Urothelium cell line (cell line): ENCODE measurements around the gene ARHGAP8.
"Not testable (repeated sequence)": the region's sequence is repeated elsewhere in the genome, so short reads cannot be mapped to it uniquely, and the experiment has no call there.

Experiments used
- DNase-seq: peaks from one replicate; pipeline ENCODE4 v3.0.0; 2011; ENCODE audit warnings: low spot score, mixed read lengths
- FAIRE-seq: peaks from 2 replicates; lab custom pipeline; 2011; peaks lifted over from hg19 to GRCh38; lab: Jason Lieb, UNC

ARHGAP8 gene

DNA sequence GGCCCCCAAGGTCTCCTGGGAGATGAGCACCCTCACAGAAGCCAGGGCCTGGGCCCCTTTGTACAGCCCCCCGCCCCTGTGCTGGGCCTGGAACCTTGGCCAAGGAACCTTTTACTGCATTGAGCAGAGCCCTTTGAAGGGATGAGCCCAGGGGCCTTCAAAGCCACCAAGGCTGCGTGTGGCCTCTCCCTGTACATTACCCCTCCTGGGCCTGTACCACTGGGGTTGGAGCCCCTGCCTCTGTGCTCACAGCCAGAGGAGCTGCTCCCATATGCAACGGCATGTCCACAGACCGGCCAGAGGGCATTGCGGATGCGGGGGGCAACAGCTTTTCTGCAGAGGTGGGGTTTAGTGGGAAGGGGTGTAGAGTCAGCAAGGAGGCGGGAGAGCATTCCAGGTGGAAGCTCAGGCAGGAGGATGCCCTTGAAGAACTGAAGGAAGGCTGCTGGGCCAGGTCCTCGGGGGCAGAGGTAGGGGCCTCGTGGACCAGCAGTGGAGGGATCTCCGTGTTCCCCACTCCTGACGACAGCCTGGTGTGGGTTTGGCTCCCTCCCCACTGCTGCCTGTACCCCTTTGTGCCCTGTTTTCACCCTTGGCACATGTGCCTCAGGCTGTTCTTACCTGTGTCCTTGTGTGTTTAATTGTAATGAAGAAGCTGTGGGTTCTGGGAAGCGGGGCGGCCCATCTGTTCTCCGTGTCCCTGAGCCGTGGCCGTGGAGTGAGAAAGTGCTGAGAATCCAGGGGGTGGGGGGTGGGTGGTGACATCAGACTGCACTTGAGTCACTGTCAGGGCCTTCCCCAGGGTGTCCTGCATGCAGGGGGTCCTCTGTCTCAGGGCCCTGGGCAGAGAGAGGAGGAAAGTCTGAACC lies 46.9 kb downstream of the ARHGAP8 start:
- FAIRE-seq (peak; percentile 13), DNase-seq (no peak)

DNA sequence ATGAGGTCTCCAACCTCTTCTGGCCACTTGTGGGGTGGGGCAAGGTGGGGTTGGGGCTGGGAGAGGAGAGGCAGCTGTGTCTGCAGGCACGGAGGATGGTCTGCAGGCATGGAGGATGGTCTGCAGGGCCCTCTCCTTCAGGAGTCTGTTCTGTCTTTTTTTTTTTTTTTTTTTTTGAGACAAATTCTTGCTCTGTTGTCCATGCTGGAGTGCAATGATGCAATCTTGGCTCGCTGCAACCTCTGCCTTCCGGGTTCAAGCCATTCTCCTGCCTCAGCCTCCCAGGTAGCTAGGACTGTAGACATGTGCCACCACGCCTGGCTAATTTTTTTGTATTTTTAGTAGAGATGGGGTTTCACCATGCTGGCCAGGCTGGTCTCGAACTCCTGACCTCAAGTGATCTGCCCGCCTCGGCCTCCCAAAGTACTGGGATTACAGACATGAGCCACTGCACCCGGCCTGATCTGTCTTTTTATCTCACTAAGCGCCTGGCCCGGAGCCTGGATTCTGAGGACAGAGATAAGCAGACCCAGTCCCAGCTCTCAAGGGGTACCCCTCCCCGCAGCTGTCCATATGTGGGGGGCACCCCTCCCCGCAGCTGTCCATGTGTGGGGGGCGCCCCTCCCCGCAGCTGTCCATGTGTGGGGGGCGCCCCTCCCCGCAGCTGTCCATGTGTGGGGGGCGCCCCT lies 47.7 kb downstream of the ARHGAP8 start:
- not testable (repeated sequence) for FAIRE-seq

DNA sequence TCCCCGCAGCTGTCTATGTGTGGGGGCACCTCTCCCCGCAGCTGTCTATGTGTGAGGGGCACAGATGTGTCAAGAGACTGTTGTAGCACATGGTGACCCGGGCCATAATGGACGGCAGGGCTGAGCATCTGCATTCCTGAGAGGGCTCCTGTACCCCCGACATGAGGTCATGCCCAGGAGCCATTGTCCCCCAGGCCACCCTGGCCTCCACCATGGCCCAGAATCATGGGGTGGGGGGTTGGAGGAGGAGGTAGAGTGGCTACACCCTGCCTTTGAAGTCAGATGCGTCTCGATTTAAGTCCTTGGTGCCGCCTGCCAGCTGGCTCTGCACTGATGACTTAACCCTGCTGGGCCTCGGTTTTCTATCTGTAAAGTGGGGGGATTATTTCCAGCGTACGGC lies 49.1 kb downstream of the ARHGAP8 start:
- FAIRE-seq: no peak
- no peak for DNase-seq

More for the DNA sequence above, 47.7 kb downstream of the ARHGAP8 start:
- not testable (repeated sequence) for DNase-seq

DNA sequence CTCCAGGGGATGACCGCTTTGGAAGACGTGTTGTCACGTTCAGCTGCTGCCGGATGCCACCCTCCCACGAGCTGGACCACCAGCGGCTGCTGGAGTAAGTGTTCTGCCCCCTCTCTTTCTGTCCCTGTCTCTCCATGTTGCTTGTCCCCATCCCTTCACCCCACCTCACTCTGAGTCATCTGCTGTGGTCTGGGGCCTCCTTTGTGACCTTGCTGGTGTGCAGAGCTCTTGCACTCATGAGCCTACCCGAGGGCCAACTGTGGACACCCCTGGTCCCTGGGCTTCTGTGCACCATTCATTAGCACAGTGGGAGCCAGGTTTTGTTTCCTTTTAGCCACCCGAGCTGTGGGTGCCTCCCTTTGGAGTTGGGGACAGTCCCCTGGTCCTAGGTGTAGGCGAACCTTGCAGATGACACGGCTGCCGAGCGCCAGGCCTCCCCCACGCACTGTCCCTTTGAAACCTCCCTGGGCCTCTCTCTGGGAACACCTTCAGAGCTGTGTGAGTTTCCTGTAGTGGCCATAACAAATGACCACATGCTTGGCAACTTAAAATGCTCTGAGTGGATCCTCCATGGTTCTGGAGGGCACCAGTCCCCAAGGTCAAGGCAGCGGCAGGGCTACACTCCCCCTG lies 49.8 kb downstream of the ARHGAP8 start:
- DNase-seq (no peak), FAIRE-seq (peak; percentile 61)

DNA sequence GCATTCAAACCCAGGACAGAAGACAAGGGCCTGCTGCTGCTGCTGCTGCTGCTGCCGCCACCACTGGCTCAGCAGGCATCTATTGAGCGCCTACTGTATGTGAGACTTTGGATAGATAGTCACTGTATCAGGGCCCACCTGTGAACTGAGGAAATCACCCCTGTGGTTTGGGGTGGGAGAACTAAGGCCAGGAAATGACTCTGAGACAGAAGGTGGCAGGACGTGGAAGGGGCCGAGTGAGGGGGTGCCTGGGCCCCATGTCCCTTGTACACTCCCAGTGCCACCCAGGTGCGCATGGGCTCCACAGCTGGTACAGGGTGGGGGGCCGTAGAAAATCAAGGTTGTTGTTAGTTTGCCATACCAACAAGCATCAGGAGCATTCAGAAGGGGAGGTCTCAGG lies 50.6 kb downstream of the ARHGAP8 start:
- FAIRE-seq: no peak
- DNase-seq: no peak

DNA sequence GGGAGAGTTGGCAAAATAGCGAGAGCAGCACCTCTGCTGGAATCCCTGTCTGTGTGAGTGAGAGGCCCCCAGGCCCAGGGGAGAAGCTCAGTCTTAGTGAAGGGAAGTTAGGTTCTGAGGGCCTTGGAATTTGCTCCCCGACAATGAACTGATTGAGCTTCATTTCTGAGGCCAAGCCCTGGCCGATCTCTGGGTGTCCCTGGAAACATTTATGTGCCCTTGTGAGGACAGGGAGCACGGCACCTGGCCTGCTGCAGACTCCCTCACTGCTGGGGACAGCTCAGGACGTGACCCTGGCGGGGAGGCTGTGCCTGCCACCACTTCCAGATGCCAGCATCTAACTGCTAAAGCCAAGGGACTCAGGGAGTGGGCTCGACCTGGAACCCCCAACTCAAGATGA lies 52.0 kb downstream of the ARHGAP8 start:
- no peak for DNase-seq
- no peak for FAIRE-seq

DNA sequence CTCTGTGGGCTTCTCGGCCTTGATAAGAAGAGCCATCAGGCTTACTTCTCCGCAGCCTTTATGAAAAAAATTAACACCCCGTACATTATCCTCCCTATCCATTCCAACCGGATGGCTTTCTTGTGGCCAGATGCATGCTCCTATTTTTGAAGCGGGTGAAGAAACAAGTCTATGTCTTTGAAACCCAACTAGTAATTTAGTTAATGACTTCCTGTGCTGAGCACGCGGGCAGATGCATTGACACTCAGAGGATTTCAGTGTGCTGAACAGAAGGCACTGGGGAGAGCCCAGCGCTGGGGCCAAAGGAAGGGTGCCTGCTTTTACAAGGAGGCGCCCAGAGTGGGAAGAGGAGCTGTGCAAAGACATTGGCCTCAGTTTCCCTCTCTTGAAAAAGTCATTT lies 53.3 kb downstream of the ARHGAP8 start:
- FAIRE-seq (no peak), DNase-seq (no peak)

DNA sequence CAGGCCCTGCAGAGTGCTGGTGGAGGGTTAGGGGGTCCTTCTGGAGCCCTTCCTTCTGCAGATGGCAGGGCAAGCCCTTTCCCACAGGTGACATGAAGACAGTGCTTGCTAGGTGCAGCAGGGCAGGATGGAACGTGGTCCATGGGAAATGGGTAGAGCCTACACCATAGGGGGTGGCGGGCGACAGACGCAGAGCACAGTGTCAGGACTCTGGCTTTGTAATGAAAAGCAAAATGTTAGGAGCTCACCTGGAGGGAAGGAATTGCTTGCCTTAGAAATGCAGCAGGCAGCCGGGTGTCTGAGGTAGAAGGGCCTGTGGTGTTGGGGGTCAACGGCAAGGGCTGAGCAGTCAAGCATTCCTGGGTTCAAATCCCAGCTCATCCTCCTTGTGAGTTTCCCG lies 54.9 kb downstream of the ARHGAP8 start:
- no peak for DNase-seq
- no peak for FAIRE-seq

DNA sequence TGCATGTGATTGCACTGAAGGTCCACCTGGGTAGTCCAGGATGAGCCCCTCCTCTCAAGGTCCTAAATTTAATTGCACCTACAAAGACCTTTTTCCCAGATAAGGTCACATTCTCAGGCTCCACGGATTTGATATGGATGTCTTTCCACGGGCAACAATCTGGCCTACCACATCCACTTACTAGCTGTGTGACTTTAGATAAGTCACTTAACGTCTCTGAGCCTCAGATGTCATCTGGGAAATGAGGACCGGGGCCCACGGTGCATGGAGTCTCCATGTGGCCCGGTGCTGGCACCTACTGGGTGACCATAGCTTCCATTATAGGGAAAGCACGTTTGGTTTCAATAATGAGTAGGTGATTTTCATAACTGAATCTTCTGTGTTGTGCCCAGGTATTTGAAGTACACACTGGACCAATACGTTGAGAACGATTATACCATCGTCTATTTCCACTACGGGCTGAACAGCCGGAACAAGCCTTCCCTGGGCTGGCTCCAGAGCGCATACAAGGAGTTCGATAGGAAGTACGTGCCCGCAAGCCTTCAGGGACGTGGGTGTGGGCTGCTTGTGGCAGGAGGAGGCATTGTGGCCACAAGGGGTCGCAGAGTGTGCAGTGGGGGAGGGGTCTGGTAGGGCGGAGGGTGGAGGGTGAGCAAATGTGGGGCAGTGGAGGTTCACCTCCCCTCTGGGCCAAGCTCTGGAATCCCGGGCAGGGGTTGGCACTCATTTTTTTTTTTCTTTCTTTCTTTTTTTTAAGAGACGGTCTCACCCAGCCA lies 55.7 kb downstream of the ARHGAP8 start:
- DNase-seq: peak; percentile 53
- peak; percentile 52 for FAIRE-seq

DNA sequence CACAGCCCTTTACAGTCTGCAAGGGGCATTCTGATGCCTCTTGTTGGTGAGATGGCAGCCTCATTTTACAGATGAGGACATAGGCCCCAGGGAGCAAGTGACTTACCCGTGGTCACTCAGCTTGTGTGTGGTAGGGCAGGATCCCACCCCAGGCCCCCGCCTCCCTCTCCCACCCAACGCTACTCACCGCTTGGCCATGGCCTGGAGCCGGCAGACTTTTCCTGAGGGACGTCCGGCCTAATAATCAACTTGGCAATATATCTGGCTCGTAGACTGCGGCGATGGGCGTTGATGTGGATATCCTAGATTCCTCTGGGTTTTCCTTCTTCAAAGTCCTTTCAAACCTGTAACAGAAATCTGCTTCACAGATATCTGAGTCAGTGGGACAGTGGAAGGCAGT lies 57.1 kb downstream of the ARHGAP8 start:
- FAIRE-seq: no peak

DNA sequence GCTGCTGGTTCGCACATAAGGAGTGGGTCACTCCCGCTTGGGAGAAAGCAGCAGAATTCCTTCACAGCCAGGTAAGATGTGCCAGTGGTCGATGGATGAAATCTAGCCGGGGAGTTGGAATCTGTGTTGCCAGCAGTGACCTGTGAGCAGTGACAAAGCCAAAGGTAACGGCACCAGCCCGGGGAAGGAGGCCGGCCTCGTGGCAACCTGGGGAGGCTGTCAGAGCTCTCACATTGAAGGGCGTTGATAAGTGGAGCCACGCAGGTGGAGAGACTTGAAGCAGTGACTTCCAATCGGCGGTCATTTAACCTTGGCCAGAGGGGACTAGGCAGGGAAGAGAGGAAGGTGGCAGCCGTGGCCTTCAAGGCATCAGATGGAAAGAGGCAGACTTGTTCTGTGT lies 58.8 kb downstream of the ARHGAP8 start:
- DNase-seq: no peak
- no peak for FAIRE-seq

More for the DNA sequence above, 57.1 kb downstream of the ARHGAP8 start:
- DNase-seq: no peak

DNA sequence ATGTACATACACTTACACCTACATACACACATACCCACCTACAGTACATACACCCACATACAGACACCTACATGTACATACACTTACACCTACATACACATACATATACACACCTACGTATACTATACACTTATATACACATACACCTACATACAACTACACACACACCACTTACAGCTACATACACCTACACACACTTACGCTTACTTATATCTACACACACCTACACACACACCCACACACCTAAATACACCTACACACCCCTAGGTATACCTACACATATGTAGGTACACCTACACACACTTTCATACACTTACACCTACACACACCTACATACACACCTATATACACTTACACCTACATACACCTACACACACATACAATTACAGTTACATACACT lies 61.0 kb downstream of the ARHGAP8 start:
- DNase-seq (no peak), FAIRE-seq (peak; percentile 98)

DNA sequence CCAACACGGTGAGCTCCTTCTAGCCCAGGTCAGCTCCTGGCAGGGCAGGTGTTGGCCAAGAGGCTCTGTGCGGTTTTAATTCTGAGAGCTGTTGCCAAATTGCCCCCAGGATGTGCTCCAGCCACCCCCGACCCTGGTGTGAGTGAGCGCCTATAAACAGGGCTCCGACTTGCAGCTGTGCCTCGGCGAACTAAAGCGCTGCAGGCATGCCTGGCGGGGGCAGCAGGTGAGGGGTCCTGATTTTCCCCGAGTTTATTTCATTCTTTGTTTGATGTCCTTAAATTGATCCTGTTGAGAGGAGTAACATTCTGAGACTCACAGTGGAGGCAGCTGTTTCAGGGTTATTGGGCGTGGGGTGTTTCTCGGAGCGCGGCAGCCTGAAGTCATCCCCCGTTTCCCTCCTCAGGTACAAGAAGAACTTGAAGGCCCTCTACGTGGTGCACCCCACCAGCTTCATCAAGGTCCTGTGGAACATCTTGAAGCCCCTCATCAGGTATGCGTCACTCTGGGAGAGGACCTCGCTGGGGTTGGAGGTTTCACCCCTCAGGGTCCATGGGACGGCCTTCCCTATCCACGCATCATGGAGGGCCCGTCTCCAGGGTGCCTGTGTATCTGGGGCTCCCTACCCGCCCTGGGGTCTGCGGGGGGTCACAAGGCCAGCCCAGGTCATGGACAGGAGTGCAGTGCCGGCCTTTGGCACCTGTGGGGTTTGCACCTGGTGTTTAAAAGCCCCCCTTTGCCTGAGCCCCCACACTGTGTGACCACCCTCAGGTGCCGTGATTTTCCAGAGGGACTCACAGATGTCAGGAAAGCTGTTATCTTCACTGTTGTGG lies 62.1 kb downstream of the ARHGAP8 start:
- DNase-seq (no peak), FAIRE-seq (no peak)

DNA sequence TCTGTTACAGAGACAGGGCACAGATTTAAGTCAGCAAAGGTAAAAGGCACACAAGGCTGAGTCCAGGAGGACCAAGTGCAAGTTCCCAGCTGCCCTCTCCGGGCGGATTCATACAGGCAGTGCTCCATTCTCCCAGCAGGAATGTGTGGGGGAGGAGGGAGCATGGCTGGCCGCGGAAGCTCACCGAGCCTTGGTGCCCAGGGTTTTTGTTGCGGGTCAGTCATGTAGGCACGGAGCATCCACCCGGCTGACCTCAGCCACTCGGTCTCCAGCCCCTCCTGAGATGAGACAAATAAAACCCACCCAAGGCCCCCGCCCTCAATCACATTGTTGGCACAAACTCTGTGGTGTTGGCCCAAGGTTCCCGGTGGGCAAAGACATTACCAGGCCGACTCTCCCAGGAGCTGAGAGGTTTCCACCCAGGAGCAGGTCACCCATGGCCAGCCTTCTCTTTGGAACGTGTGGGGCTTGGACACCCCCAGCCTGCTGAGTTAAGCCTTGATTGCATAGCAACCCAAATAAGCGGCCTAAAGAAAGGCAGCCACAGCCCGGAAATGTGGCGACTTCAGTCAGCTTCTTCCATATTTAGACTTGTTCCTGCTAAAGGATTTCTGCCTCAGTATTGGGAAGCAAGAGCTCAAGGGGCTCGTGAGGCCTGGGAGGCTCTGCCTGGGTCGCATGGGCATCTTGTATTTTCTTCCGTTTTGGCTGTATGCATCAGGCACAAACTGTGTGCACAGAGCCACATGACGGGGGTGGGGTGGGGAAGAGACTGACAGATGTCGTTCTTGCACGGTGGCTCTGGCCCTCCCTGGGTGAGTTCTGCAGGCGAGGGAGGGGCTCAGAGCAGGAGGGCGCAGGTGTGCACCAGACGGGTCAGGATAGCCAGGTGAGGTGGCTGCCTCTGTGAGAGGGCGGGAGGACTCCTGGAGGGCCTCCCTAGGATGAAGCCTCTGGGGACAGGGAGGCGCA lies 63.0 kb downstream of the ARHGAP8 start:
- DNase-seq (no peak), FAIRE-seq (no peak)

DNA sequence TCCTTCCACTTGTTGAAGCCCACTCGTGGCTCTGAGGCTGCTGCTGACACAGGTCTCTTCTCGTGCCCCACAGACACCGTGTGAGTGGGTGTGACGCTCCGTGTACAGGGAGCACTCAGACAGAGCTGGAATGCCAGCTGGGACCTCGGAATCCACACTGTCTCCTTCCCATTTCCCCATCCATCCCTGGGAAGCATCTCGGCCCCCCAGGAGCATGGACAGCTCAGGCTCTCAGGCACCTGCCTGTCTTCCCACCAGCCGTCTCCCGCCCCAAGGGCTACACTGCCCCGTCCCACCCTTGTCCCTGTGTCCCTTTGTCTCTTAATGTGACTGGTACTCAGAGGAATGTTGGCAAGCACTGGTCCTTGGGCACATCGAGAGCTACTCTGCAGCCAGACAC lies 63.8 kb downstream of the ARHGAP8 start:
- FAIRE-seq (no peak), DNase-seq (no peak)

DNA sequence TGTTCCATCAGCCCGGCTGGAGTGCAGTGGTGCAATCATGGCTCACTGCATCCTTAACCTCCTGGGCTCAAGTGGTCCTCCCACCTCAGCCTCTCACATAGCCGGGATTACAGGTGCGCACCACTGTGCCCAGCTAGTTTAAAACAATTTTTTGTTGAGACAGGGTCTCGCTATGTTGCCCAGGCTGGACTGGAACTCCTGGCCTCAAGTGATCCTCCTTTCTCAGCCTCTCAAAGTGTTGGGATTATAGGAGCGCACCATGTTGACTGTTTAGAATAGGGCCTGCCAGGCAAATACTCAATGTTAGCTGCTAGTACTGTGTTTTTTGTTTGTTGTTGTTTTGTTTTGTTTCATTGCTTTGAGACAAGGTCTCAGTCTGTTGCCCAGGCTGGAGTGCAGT lies 66.4 kb downstream of the ARHGAP8 start:
- no peak for FAIRE-seq
- no peak for DNase-seq

DNA sequence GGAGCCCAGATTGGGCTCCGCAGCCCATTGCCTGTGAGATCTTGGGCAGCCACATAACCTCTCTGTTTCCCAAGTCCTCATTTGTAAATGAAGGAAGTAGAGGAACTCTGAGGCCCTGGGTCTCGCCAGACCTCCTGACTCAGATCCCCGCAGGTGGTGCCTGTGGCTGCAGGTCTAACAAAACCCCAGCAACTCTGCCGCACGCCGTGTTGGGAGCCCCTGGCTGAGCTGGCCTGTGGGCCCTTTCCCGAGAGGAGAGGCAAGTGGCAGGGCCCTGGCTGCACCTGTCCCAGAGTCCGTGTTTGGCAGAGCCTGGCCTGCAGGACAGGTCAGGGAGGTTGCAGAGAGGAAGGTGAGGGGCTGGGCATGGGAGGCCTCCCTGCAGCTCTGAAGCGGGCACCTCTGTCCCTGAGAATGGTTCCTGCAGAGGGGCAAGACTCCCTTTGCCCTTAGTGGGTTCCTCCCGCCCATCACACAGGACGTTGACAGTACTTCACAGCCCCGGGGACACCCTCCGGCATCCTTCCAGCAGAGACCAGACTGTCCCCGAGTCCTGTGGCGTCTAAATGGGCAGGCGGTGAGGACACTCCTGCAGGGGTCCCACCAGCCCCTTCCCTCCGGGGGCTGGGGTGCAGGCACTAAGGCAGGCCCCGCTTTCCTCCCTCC lies 67.7 kb downstream of the ARHGAP8 start:
- no peak for DNase-seq
- FAIRE-seq: no peak

DNA sequence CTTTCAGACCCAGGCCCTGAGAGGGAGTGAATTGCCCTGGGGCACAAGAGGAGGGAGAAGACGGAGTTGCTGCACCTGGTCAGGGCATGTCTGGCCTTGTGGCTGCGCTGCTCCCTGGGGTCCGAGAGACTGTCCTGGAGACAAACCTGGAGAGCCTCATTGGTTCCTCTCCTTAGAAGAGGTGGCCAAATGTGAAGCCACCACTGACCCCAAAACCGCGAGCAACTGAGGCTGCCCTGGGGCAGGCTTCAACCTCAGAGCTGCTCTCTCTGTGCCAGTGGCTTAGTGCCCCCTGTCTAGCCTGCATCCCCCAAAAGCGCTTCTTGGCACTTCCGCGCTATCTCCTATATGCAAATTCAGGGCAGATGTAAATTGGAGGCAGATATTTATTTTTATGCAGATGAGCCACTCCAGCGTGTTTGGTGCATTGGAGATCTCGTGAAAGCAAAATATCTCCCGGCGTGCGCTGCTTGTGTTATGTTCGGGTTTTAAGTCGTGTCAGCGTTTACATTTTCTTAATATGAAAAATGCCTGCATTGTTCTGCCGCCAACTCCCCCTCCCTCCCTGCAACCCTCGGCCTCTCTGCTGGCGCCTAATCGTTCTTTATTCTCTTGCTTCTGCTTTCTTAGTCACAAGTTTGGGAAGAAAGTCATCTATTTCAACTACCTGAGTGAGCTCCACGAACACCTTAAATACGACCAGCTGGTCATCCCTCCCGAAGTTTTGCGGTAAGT lies 69.5 kb downstream of the ARHGAP8 start:
- DNase-seq: no peak

More for the DNA sequence above, 69.5 kb downstream of the ARHGAP8 start:
- no peak for FAIRE-seq
